ELF-1 (cell line): ENCODE data around the gene GLCCI1.
A peak's percentile ranks its signal among the peaks of the same experiment; 100 is the strongest.

Experiments used
- DNase-seq: peaks from one replicate; pipeline ENCODE4 v3.0.0-alpha.2; 2016; ENCODE audit warnings: low read depth, low spot score

The GLCCI1 gene

GRCh38 chr7:7962851-7963250 lies 5.7 kb upstream of the GLCCI1 start:
- no peak for DNase-seq

- DNase-seq = no peak
These were observed 4.3 kb upstream of the GLCCI1 start for GRCh38 chr7:7964250-7964649.

- no peak for DNase-seq
These were observed 3.9 kb upstream of the GLCCI1 start for GRCh38 chr7:7964691-7965090.

- DNase-seq = no peak
These were observed 3.3 kb upstream of the GLCCI1 start for GRCh38 chr7:7965301-7965700.

- no peak for DNase-seq
These were observed 2.4 kb upstream of the GLCCI1 start for GRCh38 chr7:7966141-7966734.

GRCh38 chr7:7967886-7968543 lies 581 bp upstream of the GLCCI1 start:
- no peak for DNase-seq

- peak; percentile 69 for DNase-seq
These were observed 975 bp downstream of the GLCCI1 start for GRCh38 chr7:7969306-7970236.

GRCh38 chr7:7970237-7970530 lies 1.6 kb downstream of the GLCCI1 start:
- no peak for DNase-seq

- DNase-seq = no peak
These were observed 2.1 kb downstream of the GLCCI1 start for GRCh38 chr7:7970531-7971307.

- no peak for DNase-seq
These were observed 2.9 kb downstream of the GLCCI1 start for GRCh38 chr7:7971308-7972040.

GRCh38 chr7:7972128-7972527 lies 3.5 kb downstream of the GLCCI1 start:
- DNase-seq = no peak

GRCh38 chr7:7972922-7973594 lies 4.5 kb downstream of the GLCCI1 start:
- DNase-seq = no peak

GRCh38 chr7:7976677-7977076 lies 8.1 kb downstream of the GLCCI1 start:
- no peak for DNase-seq

- DNase-seq = no peak
These were observed 9.2 kb downstream of the GLCCI1 start for GRCh38 chr7:7977774-7978173.

GRCh38 chr7:7978860-7979259 lies 10.3 kb downstream of the GLCCI1 start:
- DNase-seq = no peak

- DNase-seq = no peak
These were observed 11.0 kb downstream of the GLCCI1 start for GRCh38 chr7:7979558-7979957.

GRCh38 chr7:7980134-7980533 lies 11.5 kb downstream of the GLCCI1 start:
- no peak for DNase-seq

- no peak for DNase-seq
These were observed 14.3 kb downstream of the GLCCI1 start for GRCh38 chr7:7982904-7983303.

GRCh38 chr7:7984424-7984823 lies 15.8 kb downstream of the GLCCI1 start:
- no peak for DNase-seq

- DNase-seq = no peak
These were observed 20.1 kb downstream of the GLCCI1 start for GRCh38 chr7:7988706-7989105.

GRCh38 chr7:7989133-7989532 lies 20.5 kb downstream of the GLCCI1 start:
- DNase-seq = no peak
